RCC 7860 (cell line): ENCODE data around the gene RGR.
A peak's percentile ranks its signal among the peaks of the same experiment; 100 is the strongest.

Source experiments
- DNase-seq: peaks from one replicate; pipeline ENCODE4 v3.0.0-alpha.2; 2015; ENCODE audit warnings: low spot score
- FAIRE-seq: peaks from 2 replicates; lab custom pipeline; 2012; peaks lifted over from hg19 to GRCh38; lab: Jason Lieb, UNC

Gene RGR, protein sequence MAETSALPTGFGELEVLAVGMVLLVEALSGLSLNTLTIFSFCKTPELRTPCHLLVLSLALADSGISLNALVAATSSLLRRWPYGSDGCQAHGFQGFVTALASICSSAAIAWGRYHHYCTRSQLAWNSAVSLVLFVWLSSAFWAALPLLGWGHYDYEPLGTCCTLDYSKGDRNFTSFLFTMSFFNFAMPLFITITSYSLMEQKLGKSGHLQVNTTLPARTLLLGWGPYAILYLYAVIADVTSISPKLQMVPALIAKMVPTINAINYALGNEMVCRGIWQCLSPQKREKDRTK

DNA sequence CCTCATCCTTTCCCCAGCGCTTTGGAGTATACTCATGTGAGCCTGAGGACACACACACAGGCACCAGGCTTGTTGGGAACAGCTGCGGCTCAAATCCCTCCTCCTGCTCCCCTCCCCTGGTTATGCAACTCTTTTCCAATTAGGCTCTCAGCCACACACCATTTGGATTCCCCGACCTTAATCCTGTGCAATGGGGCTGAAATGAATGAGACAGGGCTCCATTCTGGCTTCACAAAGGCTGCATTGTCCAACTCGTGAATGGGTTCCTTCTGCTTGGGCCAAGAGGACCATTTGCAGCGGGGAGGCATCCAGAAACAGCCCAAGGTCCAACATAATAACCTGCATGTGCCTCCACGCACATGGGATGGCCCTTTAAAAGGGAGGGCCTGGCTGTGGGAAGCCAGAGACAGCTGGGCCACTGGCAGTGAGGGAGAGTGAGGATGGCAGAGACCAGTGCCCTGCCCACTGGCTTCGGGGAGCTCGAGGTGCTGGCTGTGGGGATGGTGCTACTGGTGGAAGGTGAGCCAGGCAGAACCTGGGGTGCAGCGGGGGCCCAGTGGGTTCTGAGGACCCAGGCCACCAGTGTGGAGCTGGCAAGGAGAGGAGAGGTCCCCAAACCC is at the start of gene RGR:
Gene RGR, plus strand, starts transcription at position 403 of the 620 bp plus-strand sequence. Its CDS starts 38 bp downstream, at position 441.
- FAIRE-seq: no peak
- DNase-seq: no peak

DNA sequence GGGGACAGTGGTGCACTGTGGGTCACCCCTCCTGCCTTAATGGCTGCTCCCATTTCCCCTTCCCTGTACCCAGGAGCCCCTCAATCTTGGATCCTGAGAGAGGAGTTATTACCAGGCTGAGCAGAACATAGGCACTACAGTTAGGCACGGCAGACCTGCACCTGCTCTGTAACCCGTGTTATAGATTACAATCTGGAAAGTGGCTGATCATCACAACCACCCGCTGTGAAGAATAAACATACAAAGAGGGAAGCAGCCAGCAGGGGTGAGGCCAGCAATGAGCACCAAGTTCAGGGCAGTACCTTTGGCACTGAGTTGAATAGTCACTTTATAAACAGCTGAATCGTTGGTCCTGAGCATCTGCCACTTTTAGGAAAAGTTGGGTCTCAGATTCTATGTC is 48.8 kb upstream of the RGR start:
- no peak for DNase-seq
- FAIRE-seq: no peak

DNA sequence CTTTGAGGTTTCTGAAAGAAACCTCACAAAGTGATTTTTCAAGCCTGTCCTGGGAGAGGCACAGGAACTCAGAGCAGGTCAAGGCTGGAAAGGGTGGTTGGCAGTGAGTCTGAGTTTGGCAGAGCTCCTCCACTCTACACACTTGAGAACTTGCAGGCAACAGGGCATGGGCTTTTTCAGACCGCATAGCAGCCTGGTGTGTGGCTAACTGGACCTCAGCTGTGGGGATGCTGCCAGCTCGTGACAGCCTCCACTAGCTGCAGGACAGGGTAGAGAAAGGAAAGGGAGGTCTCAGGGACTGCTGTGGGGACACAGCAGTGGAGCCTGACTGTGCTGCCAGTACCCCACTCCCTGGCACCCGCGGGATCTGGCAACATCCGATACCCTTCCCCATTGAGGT is 47.9 kb upstream of the RGR start:
- no peak for FAIRE-seq

DNA sequence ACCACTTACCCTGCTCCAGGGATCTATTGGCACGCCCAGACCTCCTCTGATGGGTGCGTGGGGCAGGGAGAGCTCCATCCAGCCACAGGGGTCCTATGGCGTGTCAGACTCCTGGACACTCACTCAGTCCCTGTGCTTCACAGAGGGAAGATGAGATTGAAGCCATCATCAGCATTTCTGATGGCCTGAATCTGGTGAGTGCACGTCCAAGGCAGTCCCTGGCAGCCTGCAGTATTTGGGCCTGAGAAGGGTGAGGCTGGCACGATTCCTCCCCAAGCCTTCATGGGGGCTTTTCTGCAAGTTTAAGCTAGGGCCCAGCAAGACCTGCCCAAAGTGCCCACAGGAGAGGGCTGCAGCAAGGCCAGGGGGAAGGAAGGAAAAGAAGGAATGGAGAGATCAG is 47.2 kb upstream of the RGR start:
- DNase-seq (no peak), FAIRE-seq (no peak)

More for the DNA sequence above, 47.9 kb upstream of the RGR start:
- DNase-seq: no peak

DNA sequence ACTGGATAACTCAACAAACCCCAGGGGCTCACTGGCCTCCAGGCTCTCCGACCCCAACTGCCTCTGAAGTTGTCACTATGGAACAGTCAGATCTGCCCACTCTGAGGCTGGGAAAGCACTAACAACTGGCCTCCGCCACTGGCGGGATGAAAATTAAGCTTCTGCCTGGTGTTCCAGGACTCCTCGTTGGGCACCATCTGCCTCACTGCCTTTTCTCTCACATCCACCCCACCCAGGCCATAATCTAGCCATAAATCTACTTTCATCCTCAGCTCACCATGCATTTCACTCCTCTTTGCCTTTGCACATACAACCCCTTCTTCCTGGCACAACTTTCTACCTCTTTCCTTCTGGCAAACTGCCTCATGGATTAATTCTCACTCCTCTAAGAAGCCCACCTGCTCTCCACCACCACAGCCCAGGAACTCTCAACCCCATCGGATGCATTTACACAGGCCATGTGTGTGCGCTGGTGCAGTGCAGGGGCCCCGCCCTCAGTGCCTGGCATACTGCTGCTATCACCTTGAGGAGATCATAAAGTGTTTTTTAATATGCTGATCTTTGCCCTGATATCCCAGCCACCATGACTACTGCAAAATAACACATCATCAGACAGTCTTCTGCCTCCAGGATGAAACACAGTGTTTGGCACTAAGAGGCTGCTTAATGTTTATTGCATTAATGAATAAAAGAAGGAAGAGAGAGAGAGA is 46.5 kb upstream of the RGR start:
- no peak for FAIRE-seq
- DNase-seq: no peak

DNA sequence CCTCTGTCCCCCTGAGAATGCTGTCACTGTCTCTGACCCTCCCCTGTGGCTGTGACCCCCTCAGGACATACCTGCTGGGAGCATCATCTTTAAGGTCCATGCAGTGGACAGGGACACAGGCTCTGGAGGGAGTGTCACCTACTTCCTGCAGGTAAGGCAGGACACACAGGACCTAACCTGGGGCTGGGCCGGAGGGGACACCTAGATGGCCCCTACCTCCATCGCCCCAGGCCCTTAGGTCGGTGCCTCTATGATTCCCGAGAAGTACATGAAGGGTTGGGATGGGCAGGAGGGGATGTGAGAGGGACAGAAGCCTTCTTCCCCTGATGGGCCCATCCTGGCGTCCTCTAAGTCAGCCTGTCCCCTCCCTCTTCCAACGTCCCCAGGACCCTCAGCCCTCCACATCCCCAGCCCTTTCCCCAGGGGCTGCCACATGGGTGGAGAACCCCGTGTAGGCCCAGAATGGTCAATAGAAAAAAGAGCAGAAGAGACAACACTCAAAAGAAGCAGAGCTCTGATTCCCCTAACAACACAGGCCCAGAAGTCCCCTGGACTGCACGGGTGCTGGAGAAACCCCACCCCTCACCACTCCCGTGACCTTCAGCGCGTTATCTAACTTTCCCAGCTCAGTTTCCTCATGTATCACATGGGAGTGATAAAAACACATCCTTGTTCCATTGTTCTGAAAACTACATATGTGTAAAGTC is 44.2 kb upstream of the RGR start:
- DNase-seq: no peak
- no peak for FAIRE-seq

DNA sequence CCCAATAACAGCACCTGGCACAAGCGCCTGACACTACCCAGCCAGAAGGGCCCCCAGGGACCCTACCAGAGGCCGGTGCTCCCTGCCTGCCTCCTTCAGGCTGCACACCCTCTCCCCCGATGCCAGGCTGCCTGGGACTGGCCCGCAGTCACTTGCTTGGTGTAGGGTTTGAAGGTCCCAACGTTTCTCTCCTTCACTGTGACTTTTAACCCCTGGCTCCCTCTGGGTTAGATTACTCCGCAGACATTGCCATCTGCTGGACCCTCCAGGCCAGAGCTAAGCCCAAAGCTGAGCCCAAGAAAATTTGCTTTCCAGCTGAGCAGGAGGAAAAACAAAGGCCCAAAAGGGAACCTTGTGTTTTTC is 43.6 kb upstream of the RGR start:
- no peak for FAIRE-seq
- DNase-seq: no peak

DNA sequence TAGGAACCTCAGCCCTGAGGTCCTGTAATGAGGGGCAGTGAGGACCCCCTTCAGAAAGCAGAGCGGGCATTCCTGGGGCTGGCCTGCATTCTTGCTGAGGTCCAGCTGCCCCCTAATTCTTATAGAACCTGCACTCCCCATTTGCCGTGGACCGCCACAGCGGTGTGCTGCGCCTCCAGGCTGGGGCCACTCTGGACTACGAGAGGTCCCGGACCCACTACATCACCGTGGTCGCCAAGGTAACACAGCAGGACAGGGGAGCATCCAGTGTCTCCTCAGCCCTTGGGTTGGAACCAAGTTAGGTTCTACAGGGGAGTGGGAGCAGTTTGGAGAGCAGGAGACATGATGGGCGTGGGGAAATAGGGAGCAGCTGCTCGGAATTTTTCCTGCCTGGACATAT is 43.2 kb upstream of the RGR start:
- no peak for FAIRE-seq
- DNase-seq: no peak

DNA sequence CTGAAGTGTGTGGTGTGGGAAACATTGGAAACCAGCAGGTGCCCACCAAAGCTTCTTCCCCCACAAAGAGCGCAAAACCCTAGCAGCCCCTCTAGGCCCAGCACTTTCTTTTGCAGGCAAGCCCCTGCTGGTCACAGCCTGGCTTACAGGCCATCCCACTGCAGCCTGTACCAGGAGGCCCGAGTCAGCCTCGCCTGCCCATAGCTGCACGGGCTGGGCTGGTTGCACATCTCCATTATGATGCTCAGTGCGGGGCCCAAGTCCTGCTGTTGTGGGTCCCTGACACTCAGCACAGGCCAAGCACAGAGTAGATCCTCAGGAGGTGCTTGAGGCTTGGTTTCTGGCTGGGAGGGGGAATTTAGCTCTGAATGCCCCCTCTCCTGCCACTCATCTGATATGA is 42.5 kb upstream of the RGR start:
- DNase-seq: no peak
- no peak for FAIRE-seq

DNA sequence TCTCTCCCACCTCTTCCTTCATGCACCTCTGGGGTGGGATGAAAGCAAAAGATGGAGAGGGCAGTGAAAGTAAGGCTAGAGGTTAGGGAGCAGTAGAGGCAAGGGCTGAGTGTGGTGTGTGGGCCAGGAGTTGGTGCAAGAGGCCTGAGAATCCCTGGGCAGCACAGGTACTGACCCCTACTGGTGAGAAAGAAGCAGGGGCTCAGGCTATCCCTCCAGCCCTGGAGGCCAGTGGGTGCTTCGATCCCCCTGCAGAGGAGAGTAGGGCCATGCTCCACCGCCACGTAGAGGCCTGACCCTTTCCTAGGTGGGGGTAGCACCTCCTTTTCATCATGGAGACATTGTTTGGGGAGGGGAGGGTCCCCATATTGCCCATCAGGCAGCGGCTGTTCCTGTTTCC is 40.7 kb upstream of the RGR start:
- peak; percentile 42 for DNase-seq
- FAIRE-seq: no peak

DNA sequence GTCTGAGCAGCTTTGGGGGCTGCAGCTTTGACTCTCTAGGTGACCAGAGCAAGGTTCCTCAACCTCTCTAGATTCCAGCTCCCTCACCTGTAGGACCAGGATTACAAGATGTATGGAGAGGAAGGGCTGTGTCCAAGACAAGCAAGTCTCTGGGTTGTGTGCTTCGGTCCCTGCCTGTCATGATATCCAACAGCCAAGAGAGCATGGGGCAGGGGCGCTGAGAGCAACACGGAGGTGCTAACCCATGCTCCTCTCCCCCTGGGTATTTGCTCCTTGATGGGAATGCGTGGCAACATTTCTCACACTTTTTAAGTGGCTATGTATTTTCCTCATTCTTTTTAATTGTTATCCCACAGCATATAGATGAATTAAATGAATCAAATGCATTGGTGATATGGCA is 40.2 kb upstream of the RGR start:
- no peak for DNase-seq
- no peak for FAIRE-seq

DNA sequence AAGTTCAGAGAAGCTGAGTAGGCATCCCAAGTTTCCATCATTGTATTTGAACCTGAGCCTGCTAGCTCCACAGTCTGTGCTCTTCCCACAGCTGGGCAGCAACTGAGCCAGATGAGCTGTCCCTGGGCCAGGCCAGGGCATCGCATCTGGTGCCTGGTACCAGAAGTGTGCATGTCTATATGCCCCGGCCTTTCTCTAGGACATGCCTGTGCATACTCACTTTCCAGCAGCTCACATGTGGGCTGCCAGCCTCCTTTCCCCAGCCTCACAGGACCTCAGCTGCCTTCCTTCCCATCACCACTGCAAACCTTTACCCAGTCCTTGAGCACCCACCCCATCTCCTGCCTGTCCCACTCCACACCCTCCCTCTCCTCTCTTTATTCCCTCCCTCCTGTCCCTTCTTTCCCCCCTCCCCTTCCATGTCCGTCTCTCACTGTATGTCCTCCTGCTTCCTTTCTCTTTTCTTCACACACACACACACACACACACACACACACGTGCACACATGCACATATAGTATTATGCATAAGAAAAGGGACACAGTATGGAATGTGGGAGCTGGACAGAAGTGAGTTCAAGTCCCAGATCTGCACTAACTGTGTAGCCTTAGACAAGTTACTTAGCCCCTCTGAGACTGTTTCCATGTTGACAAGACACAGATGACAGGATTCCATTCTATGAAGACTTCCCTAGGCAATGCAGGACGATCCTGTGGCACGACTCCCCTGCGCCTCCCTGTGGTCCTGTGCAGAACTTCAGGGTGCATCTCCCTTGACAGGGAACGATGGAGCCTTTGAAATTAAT is 39.6 kb upstream of the RGR start:
- DNase-seq (peak; percentile 60), FAIRE-seq (no peak)

DNA sequence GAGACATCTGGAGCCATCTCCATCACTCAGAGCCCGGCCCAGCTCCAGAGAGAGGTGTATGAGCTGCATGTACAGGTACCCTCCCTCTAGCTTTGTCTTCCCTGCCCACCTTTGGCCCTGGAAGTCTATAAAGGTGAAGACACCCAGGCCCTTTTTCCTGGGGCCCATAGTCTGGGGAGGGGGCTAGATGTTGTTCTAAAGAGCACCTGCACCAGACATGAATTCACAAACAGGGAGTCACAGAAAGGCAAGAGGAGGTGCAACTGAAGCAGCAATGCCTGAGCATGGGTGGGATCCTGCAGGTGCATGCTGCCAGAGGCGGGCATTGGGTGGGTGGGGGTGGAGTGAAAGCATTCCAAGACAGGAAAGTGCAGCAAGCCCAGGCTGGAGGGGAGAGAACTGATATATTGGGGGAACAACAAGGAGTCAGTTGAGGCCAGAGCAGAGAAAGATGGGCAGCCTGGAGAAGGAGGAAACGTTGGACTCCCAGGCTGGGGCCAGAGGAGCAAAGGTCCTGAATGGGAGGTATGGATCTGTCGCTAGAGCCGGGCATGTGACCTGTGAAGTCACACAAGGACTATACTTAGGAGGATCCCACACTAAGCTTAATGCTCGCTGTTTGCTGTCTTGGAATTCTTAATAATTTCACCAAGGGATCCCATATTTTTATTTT is 38.9 kb upstream of the RGR start:
- DNase-seq (no peak), FAIRE-seq (no peak)

DNA sequence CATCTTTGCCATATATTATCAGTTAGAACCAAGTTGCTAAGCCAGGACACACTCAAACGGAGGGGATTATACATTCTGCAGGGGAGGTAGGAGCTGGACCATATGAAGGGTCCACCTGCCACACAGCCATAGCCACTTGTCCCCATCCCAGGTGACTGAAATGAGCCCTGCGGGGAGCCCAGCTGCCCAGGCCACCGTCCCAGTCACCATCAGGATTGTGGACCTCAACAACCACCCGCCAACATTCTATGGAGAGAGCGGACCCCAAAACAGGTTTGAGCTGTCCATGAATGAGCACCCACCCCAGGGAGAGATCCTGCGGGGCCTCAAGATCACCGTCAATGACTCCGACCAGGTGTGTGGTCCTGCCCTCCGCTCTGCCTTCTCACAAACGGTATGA is 36.8 kb upstream of the RGR start:
- FAIRE-seq (no peak), DNase-seq (no peak)

DNA sequence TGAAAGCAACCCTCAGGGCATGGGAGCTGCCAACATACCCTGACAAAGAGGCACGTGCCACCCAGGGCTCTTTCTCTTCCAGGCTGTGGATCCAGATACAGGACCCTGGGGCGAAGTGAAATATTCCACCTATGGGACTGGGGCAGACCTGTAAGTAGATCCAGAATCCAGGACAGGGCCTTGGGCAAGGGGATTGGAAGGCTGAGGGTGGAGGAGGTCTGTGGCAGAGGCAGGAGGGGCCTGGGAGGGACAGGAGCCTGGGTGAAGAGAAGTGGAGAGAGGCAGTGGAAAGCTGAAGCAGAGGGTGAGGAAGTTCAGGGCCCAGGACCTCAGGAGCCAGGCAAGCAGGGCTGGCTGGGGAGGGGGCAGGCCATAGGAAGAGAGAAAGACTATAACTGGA is 33.3 kb upstream of the RGR start:
- no peak for DNase-seq
- no peak for FAIRE-seq

DNA sequence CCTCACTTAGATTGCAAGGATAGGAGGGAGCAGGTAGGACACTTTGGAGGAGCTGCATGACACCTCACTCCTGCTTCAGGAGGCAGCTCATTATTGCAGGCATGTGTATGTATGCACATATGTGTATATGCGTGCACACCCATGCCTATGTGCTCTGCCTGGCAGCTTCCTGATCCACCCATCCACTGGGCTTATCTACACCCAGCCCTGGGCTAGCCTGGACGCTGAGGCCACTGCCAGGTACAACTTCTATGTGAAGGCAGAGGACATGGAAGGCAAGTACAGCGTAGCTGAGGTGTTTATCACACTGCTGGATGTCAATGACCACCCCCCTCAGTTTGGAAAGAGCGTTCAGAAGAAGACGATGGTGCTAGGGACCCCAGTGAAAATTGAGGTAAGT is 32.8 kb upstream of the RGR start:
- DNase-seq (no peak), FAIRE-seq (no peak)

DNA sequence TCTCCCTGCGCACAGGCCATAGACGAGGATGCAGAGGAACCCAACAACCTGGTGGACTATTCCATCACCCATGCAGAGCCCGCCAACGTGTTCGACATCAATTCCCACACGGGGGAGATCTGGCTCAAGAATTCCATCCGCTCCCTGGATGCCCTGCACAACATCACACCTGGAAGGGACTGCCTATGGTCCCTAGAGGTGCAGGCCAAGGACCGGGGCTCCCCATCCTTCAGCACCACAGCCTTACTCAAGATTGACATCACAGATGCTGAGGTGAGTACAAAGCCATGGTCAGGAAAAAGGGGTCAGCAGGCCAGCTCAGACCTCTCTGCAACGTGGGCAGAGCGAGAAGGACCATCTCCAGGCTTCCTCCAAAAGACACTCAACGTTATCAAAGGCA is 31.8 kb upstream of the RGR start:
- DNase-seq: no peak
- FAIRE-seq: no peak

DNA sequence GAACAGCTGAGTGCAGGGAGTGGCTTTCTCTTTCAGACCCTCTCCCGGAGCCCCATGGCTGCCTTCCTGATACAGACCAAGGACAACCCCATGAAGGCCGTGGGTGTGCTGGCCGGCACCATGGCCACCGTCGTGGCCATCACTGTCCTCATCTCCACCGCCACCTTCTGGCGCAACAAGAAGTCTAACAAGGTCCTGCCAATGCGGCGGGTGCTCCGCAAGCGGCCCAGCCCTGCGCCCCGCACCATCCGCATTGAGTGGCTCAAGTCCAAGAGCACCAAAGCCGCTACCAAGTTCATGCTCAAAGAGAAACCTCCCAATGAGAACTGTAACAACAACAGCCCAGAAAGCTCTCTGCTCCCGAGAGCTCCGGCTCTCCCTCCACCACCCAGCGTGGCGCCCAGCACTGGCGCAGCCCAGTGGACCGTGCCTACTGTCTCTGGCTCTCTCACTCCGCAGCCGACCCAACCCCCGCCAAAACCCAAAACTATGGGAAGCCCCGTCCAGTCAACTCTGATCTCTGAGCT is 30.7 kb upstream of the RGR start:
- DNase-seq: no peak
- no peak for FAIRE-seq

DNA sequence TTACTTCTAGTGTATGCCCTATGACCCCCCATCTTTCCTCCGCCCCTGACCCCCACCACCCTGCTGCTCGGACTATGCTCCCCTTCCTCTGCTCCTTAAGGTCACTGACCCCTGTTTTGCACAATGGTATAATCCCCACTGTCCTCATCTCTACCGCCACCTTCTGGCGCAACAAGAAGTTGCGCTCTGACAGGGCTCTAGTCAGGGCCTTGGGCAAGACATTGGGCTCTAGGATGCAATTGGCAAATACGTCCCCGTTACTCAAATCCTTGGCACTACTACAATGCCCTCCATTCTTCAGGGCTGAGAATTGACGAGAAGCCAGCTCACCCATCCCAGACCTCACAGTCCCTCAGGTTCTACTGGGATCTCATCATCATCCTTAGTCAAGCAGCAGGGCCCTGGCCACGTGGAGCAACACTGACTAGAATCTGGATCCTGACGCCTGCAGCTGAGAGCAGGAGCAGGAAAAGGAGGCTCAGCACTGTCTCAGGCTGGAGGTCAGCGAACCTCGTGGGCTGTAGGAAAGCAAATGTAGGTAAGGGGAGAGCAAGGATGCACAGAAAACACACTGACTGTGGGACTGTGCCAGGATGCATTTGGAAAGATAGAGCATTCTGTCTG is 30.1 kb upstream of the RGR start:
- FAIRE-seq: no peak
- no peak for DNase-seq

DNA sequence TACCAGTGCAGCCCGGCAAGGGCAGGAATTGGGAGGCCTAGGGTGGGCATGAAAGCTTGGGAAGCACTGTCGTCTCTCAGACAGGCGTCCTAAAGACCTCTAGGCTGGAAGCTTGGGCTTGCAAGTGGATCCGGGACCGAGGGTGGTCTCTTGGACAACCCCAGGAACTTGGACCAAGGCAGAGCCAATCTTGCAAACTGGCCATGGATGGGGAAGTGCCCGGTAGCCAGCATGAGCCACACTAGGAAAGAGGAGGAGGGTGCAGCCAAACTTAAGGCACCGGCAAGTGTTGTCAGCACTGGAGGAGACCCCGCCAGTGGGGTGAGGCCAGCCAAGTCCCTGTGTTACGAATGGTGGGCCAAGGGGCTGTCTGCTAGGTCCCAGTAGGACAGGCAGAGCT is 28.0 kb upstream of the RGR start:
- no peak for FAIRE-seq

More for the DNA sequence above, 28.0 kb upstream of the RGR start:
- no peak for DNase-seq
